Karpas-422 (cell line): ENCODE results near the gene HNRNPA1. TPM values are rescaled to one million over a fixed set of nuclear protein-coding genes. Genes with fewer than 3 reads are reported as not detected.

ENCODE experiments used
- DNase-seq: peaks from one replicate; pipeline ENCODE4 v3.0.0-alpha.2; 2015
- H2AFZ ChIP-seq: fragments of 200-600 bp; sonication (generic); 2 replicates; pipeline ENCODE4 v1.6.1; 2014; ENCODE audit warnings: antibody characterized with exemption, low read length, mixed read lengths
- H3K27ac ChIP-seq: fragments of 200-600 bp; sonication (generic); 2 replicates; pipeline ENCODE4 v1.5.1; 2014; ENCODE audit warnings: mild to moderate bottlenecking, low read length, moderate library complexity
- H3K27me3 ChIP-seq: fragments of 200-600 bp; sonication (generic); 2 replicates; pipeline ENCODE4 v1.6.1; 2014; ENCODE audit warnings: low read length, mixed read lengths
- H3K36me3 ChIP-seq: fragments of 200-600 bp; sonication (generic); 2 replicates; pipeline ENCODE4 v1.6.1; 2014; ENCODE audit warnings: low read length, mixed read lengths; ENCODE audit not compliant: insufficient read depth
- H3K4me1 ChIP-seq: fragments of 200-600 bp; sonication (generic); 2 replicates; pipeline ENCODE4 v1.6.1; 2014; ENCODE audit warnings: mild to moderate bottlenecking, low read length, mixed read lengths
- H3K4me2 ChIP-seq: fragments of 200-600 bp; sonication (generic); 2 replicates; pipeline ENCODE4 v1.6.1; 2014; ENCODE audit warnings: low read length, low read depth, mild to moderate bottlenecking; ENCODE audit not compliant: poor library complexity, severe bottlenecking
- H3K4me3 ChIP-seq: fragments of 200-600 bp; sonication (generic); 2 replicates; pipeline ENCODE4 v1.5.1; 2014; ENCODE audit warnings: mild to moderate bottlenecking, antibody characterized with exemption, low read length, mixed read lengths
- H3K79me2 ChIP-seq: fragments of 200-600 bp; sonication (generic); 2 replicates; pipeline ENCODE4 v1.6.1; 2014; ENCODE audit warnings: mild to moderate bottlenecking, low read length, mixed read lengths
- H3K9ac ChIP-seq: fragments of 200-600 bp; sonication (generic); 2 replicates; pipeline ENCODE4 v1.6.0; 2014; ENCODE audit warnings: low read length
- H3K9me2 ChIP-seq: fragments of 200-600 bp; sonication (generic), shearing (Covaris generic); replicated peaks from 2 replicates; pipeline ENCODE4 v1.6.0; 2014; ENCODE audit warnings: mild to moderate bottlenecking, low read length, moderate library complexity; ENCODE audit not compliant: insufficient read depth
- H3K9me3 ChIP-seq: fragments of 300-700, 200-600 bp; sonication (generic); 2 replicates; pipeline ENCODE4 v1.6.1; 2014; ENCODE audit warnings: low read length, mixed read lengths
- H4K20me1 ChIP-seq: fragments of 200-600 bp; sonication (generic); 2 replicates; pipeline ENCODE4 v1.6.1; 2014; ENCODE audit warnings: mild to moderate bottlenecking, antibody characterized with exemption, low read length, low read depth; ENCODE audit not compliant: insufficient read depth
- total RNA-seq: library from RNA; depleted of rRNA; stranded (reverse); fragments of >200 nt; shearing (Covaris generic); gene quantifications from 2 replicates; pipeline ENCODE4 v1.2.3, GENCODE V29; 2014; ENCODE audit warnings: low replicate concordance

The HNRNPA1 gene
- total RNA-seq, 1 experiment from 2014 or later = 249 TPM

- Histone ChIP-seq H3K9ac (no peak overlapping the region), H3K27me3 (no peaks in the 10 kb centered on the region), H3K79me2 (no peaks in the 10 kb centered on the region), H3K9me2 (no peaks in the 10 kb centered on the region), H3K4me3 (no peak overlapping the region), H3K9me3 (no peaks in the 10 kb centered on the region), H3K27ac (no peak overlapping the region), H2AFZ (no peak overlapping the region), H3K4me1 (no peaks in the 10 kb centered on the region), H4K20me1 (no peaks in the 10 kb centered on the region), H3K36me3 (peaks cover 17% of the 10 kb centered on the region; the same call in 1 of the 2 replicates), H3K4me2 (no peak overlapping the region)
- no peak for DNase-seq
Measured at GRCh38 chr12:54249489-54249888, 31.0 kb upstream of the HNRNPA1 start.

- H3K36me3 ChIP-seq = peaks cover 22% of the 10 kb centered on the region; the same call in 1 of the 2 replicates
- no peak overlapping the region for H3K4me2 ChIP-seq
- H4K20me1 ChIP-seq = no peaks in the 10 kb centered on the region
- H3K4me1 ChIP-seq = no peaks in the 10 kb centered on the region
- H3K9me2 ChIP-seq = no peaks in the 10 kb centered on the region
- H3K27ac ChIP-seq = no peak overlapping the region
- peaks cover 4% of the 10 kb centered on the region; the same call in 1 of the 2 replicates for H3K79me2 ChIP-seq
- no peak overlapping the region for H2AFZ ChIP-seq
- H3K9ac ChIP-seq = no peak overlapping the region
- no peaks in the 10 kb centered on the region for H3K27me3 ChIP-seq
- no peaks in the 10 kb centered on the region for H3K9me3 ChIP-seq
- peak; percentile 86 for DNase-seq
- H3K4me3 ChIP-seq = no peak overlapping the region
Measured at GRCh38 chr12:54251667-54252284, 28.8 kb upstream of the HNRNPA1 start.

GRCh38 chr12:54253240-54253639 lies 27.3 kb upstream of the HNRNPA1 start:
- no peak overlapping the region for H3K4me3 ChIP-seq
- no peak overlapping the region for H3K27ac ChIP-seq
- peaks cover 9% of the 10 kb centered on the region for H3K4me1 ChIP-seq
- no peak overlapping the region for H3K4me2 ChIP-seq
- H3K9me3 ChIP-seq = no peaks in the 10 kb centered on the region
- H4K20me1 ChIP-seq = no peaks in the 10 kb centered on the region
- no peak overlapping the region for H2AFZ ChIP-seq
- H3K27me3 ChIP-seq = no peaks in the 10 kb centered on the region
- DNase-seq = no peak
- no peaks in the 10 kb centered on the region for H3K9me2 ChIP-seq
- H3K79me2 ChIP-seq = peaks cover 11% of the 10 kb centered on the region; the same call in 1 of the 2 replicates
- H3K9ac ChIP-seq = no peak overlapping the region
- peaks cover 30% of the 10 kb centered on the region for H3K36me3 ChIP-seq

- Histone ChIP-seq H3K27ac (peak overlapping the region; percentile 75), H3K4me3 (no peak overlapping the region), H3K79me2 (peaks cover 39% of the 10 kb centered on the region), H2AFZ (no peak overlapping the region), H3K9ac (no peak overlapping the region), H3K9me3 (no peaks in the 10 kb centered on the region), H3K27me3 (no peaks in the 10 kb centered on the region), H3K36me3 (peaks cover 22% of the 10 kb centered on the region), H3K4me2 (no peak overlapping the region), H3K4me1 (peaks cover 49% of the 10 kb centered on the region), H3K9me2 (no peaks in the 10 kb centered on the region), H4K20me1 (no peaks in the 10 kb centered on the region)
- no peak for DNase-seq
Measured at GRCh38 chr12:54257332-54257731, 23.2 kb upstream of the HNRNPA1 start.

GRCh38 chr12:54258201-54258681 lies 22.3 kb upstream of the HNRNPA1 start:
- Histone ChIP-seq H4K20me1 (no peaks in the 10 kb centered on the region), H2AFZ (no peak overlapping the region), H3K9me2 (no peaks in the 10 kb centered on the region), H3K27ac (peak overlapping the region; percentile 75), H3K9ac (peak overlapping the region; percentile 28), H3K36me3 (peaks cover 20% of the 10 kb centered on the region), H3K79me2 (peaks cover 40% of the 10 kb centered on the region), H3K4me1 (peaks cover 54% of the 10 kb centered on the region), H3K4me3 (no peak overlapping the region), H3K4me2 (peak overlapping the region; percentile 78), H3K27me3 (no peaks in the 10 kb centered on the region), H3K9me3 (no peaks in the 10 kb centered on the region)
- DNase-seq = no peak

GRCh38 chr12:54259194-54260011 lies 21.1 kb upstream of the HNRNPA1 start:
- H3K36me3 ChIP-seq = peaks cover 20% of the 10 kb centered on the region
- H3K27me3 ChIP-seq = no peaks in the 10 kb centered on the region
- H3K4me1 ChIP-seq = peaks cover 54% of the 10 kb centered on the region
- peak overlapping the region; percentile 78 for H3K4me2 ChIP-seq
- peaks cover 44% of the 10 kb centered on the region for H3K79me2 ChIP-seq
- DNase-seq = peak; percentile 85
- H2AFZ ChIP-seq = 0 out of 2 replicates have a peak overlapping the region, but pooled peaks have one; percentile 29
- peak overlapping the region; percentile 55 for H3K4me3 ChIP-seq
- H3K9me2 ChIP-seq = no peaks in the 10 kb centered on the region
- no peaks in the 10 kb centered on the region for H4K20me1 ChIP-seq
- H3K27ac ChIP-seq = peak overlapping the region; percentile 75
- no peaks in the 10 kb centered on the region for H3K9me3 ChIP-seq
- H3K9ac ChIP-seq = peak overlapping the region; percentile 56

- Histone ChIP-seq H3K9ac (no peak overlapping the region), H3K4me3 (no peak overlapping the region), H3K27ac (peak overlapping the region; percentile 27), H2AFZ (no peak overlapping the region), H3K4me1 (peaks cover 63% of the 10 kb centered on the region), H3K36me3 (peaks cover 9% of the 10 kb centered on the region), H3K9me2 (no peaks in the 10 kb centered on the region), H3K4me2 (peak overlapping the region; percentile 2), H3K79me2 (peaks cover 40% of the 10 kb centered on the region), H3K27me3 (no peaks in the 10 kb centered on the region), H3K9me3 (no peaks in the 10 kb centered on the region), H4K20me1 (no peaks in the 10 kb centered on the region)
- DNase-seq = no peak
Measured at GRCh38 chr12:54261815-54262402, 18.6 kb upstream of the HNRNPA1 start.

GRCh38 chr12:54262403-54262925 lies 18.1 kb upstream of the HNRNPA1 start:
- peak; percentile 41 for DNase-seq
- H3K27me3 ChIP-seq = no peaks in the 10 kb centered on the region
- H3K9me3 ChIP-seq = no peaks in the 10 kb centered on the region
- peaks cover 62% of the 10 kb centered on the region for H3K4me1 ChIP-seq
- peak overlapping the region; percentile 2 for H3K4me2 ChIP-seq
- no peaks in the 10 kb centered on the region for H4K20me1 ChIP-seq
- H2AFZ ChIP-seq = no peak overlapping the region
- H3K9me2 ChIP-seq = no peaks in the 10 kb centered on the region
- peaks cover 4% of the 10 kb centered on the region for H3K36me3 ChIP-seq
- H3K27ac ChIP-seq = peak overlapping the region; percentile 27
- no peak overlapping the region for H3K9ac ChIP-seq
- no peak overlapping the region for H3K4me3 ChIP-seq
- peaks cover 39% of the 10 kb centered on the region for H3K79me2 ChIP-seq
